ENCODE results near the gene EIF4E3. TPM values are rescaled to one million over a fixed set of nuclear protein-coding genes. Genes with fewer than 3 reads are reported as not detected.

The EIF4E3 gene
- total RNA-seq, 1 experiment from 2014 or later = 2.2 TPM

GRCh38 chr3:71690341-71690841 lies 34.8 kb downstream of the EIF4E3 start:
- no peak overlapping the region for H3K4me2 ChIP-seq (ENCODE audit: low read length)
- intact Hi-C loops (cut with micrococcal nuclease) = no loop called here
- no TSS peak for BruUV-seq (replicated peaks)
- ChIA-PET POLR2A (ENCODE audit: unreplicated experiment) (no interaction called here), CTCF (no interaction called here)
- no peaks in the 10 kb centered on the region for H3K79me2 ChIP-seq (ENCODE audit: low read length)
- H3K27ac ChIP-seq (ENCODE audit: low read length) = no peak overlapping the region
- H3K9ac ChIP-seq (ENCODE audit: low read length) = no peak overlapping the region
- H4K20me1 ChIP-seq (ENCODE audit: low read length) = no peaks in the 10 kb centered on the region
- H2AFZ ChIP-seq (ENCODE audit: low read length) = no peak overlapping the region
- H3F3A ChIP-seq (ENCODE audit: low read length, unreplicated experiment) = no peaks in the 10 kb centered on the region
- H3K4me1 ChIP-seq (ENCODE audit: insufficient read depth, low read length) = peaks cover 14% of the 10 kb centered on the region
- H3K9me2 ChIP-seq (replicated peaks; ENCODE audit: low read length) = no peaks in the 10 kb centered on the region
- TF ChIP-seq EZH2 (IDR thresholded peaks at IDR 0.05; ENCODE audit: low read length, unreplicated experiment) (no peak), CTCF (conservative IDR thresholded peaks at IDR 0.05; ENCODE audit: low read depth, low read length) (no peak), EZH2phosphoT487 (IDR thresholded peaks at IDR 0.05; ENCODE audit: borderline replicate concordance, low read length) (no peak)
- no peaks in the 10 kb centered on the region for H3K36me3 ChIP-seq (ENCODE audit: low read depth, low read length)
- H3K4me3 ChIP-seq (ENCODE audit: low read length) = no peak overlapping the region
- no peak for DNase-seq
- H3K27me3 ChIP-seq (ENCODE audit: low read length) = no peaks in the 10 kb centered on the region
- no peaks in the 10 kb centered on the region for H3K9me3 ChIP-seq (ENCODE audit: low read length)
- no peak for ATAC-seq

GRCh38 chr3:71689291-71689690 lies 35.9 kb downstream of the EIF4E3 start:
- H3K4me2 ChIP-seq (ENCODE audit: low read length) = no peak overlapping the region
- no TSS peak for BruUV-seq (replicated peaks)
- no peak overlapping the region for H2AFZ ChIP-seq (ENCODE audit: low read length)
- no peaks in the 10 kb centered on the region for H4K20me1 ChIP-seq (ENCODE audit: low read length)
- H3K27ac ChIP-seq (ENCODE audit: low read length) = no peak overlapping the region
- no peaks in the 10 kb centered on the region for H3K36me3 ChIP-seq (ENCODE audit: low read depth, low read length)
- no peaks in the 10 kb centered on the region for H3F3A ChIP-seq (ENCODE audit: low read length, unreplicated experiment)
- ChIA-PET CTCF (no interaction called here), POLR2A (ENCODE audit: unreplicated experiment) (no interaction called here)
- H3K9me2 ChIP-seq (replicated peaks; ENCODE audit: low read length) = no peaks in the 10 kb centered on the region
- peaks cover 23% of the 10 kb centered on the region for H3K4me1 ChIP-seq (ENCODE audit: insufficient read depth, low read length)
- no peaks in the 10 kb centered on the region for H3K79me2 ChIP-seq (ENCODE audit: low read length)
- H3K9ac ChIP-seq (ENCODE audit: low read length) = no peak overlapping the region
- no peaks in the 10 kb centered on the region for H3K27me3 ChIP-seq (ENCODE audit: low read length)
- H3K9me3 ChIP-seq (ENCODE audit: low read length) = no peaks in the 10 kb centered on the region
- H3K4me3 ChIP-seq (ENCODE audit: low read length) = no peak overlapping the region
- no peak for DNase-seq
- ATAC-seq = no peak
- intact Hi-C loops (cut with micrococcal nuclease) = loop anchor here (10.0 kb wide), 1 partner anchor 224 kb away; no protein-coding TSS in a partner anchor
- TF ChIP-seq EZH2phosphoT487 (IDR thresholded peaks at IDR 0.05; ENCODE audit: borderline replicate concordance, low read length) (no peak), CTCF (conservative IDR thresholded peaks at IDR 0.05; ENCODE audit: low read depth, low read length) (no peak), EZH2 (IDR thresholded peaks at IDR 0.05; ENCODE audit: low read length, unreplicated experiment) (no peak)

- no peak for TF ChIP-seq CTCF (conservative IDR thresholded peaks at IDR 0.05; ENCODE audit: low read depth, low read length)
- no peak for TF ChIP-seq EZH2 (IDR thresholded peaks at IDR 0.05; ENCODE audit: low read length, unreplicated experiment)
- no peak for TF ChIP-seq EZH2phosphoT487 (IDR thresholded peaks at IDR 0.05; ENCODE audit: borderline replicate concordance, low read length)
- ATAC-seq = peak; percentile 36
- Histone ChIP-seq H3K4me3 (ENCODE audit: low read length) (no peak overlapping the region), H3K27me3 (ENCODE audit: low read length) (no peaks in the 10 kb centered on the region), H3F3A (ENCODE audit: low read length, unreplicated experiment) (no peaks in the 10 kb centered on the region), H3K4me2 (ENCODE audit: low read length) (peak overlapping the region; percentile 37), H3K27ac (ENCODE audit: low read length) (no peak overlapping the region), H3K4me1 (ENCODE audit: insufficient read depth, low read length) (peaks cover 24% of the 10 kb centered on the region), H3K36me3 (ENCODE audit: low read depth, low read length) (no peaks in the 10 kb centered on the region), H4K20me1 (ENCODE audit: low read length) (no peaks in the 10 kb centered on the region), H3K9me3 (ENCODE audit: low read length) (no peaks in the 10 kb centered on the region), H3K9me2 (replicated peaks; ENCODE audit: low read length) (no peaks in the 10 kb centered on the region), H3K9ac (ENCODE audit: low read length) (no peak overlapping the region), H2AFZ (ENCODE audit: low read length) (no peak overlapping the region), H3K79me2 (ENCODE audit: low read length) (no peaks in the 10 kb centered on the region)
- ChIA-PET CTCF (no interaction called here), POLR2A (ENCODE audit: unreplicated experiment) (no interaction called here)
- peak; percentile 63 for DNase-seq
- no TSS peak for BruUV-seq (replicated peaks)
- intact Hi-C loops (cut with micrococcal nuclease) = loop anchor here (10.0 kb wide), 1 partner anchor 223 kb away; no protein-coding TSS in a partner anchor
Measured at GRCh38 chr3:71688121-71688520, 37.1 kb downstream of the EIF4E3 start.
